Right lobe of liver (tissue), 6 donors: Measurements from ENCODE around the gene EZR. TPM values are rescaled to one million over a fixed set of nuclear protein-coding genes. Genes with fewer than 3 reads are reported as not detected.

Experiments
- ATAC-seq, 4 donors: fragments of 200-7000 bp; cut with Tn5 transposase; one replicate each; pipeline ENCODE4 v1.9.1; 2020; ENCODE audit warnings: mild to moderate bottlenecking in 4 of 4, moderate library complexity in 4 of 4
- DNase-seq, 3 donors: peaks; one replicate each; pipeline ENCODE4 v3.0.0-alpha.2; 2020
- H3K27ac ChIP-seq, 3 donors: fragments of 200-600 bp; one replicate each; pipeline ENCODE4 v1.8.0; 2022
- H3K27me3 ChIP-seq, 2 donors: fragments of 200-600 bp; one replicate each; pipeline ENCODE4 v1.8.0; 2022
- H3K36me3 ChIP-seq, 4 donors: fragments of 200-600 bp; sonication (generic) in 1 of 4; one replicate each; pipeline versions ENCODE4 v1.5.1 to v1.8.0; 2017 to 2022; ENCODE audit warnings: control low read depth in 1 of 4
- H3K4me1 ChIP-seq, 4 donors: fragments of 200-600 bp; sonication (generic) in 1 of 4; one replicate each; pipeline versions ENCODE4 v1.5.1 to v1.8.0; 2017 to 2022; ENCODE audit warnings: control low read depth in 1 of 4
- H3K4me3 ChIP-seq, 3 donors: fragments of 200-600 bp; one replicate each; pipeline ENCODE4 v1.8.0; 2022
- H3K9me3 ChIP-seq, 4 donors: fragments of 200-600 bp; sonication (generic) in 1 of 4; one replicate each; pipeline versions ENCODE4 v1.5.1 to v1.8.0; 2017 to 2022; ENCODE audit warnings: control low read depth in 1 of 4
- POLR2A ChIP-seq: fragments of 450-650 bp; IDR thresholded peaks from one replicate; pipeline ENCODE4 v1.6.1; 2017; ENCODE audit warnings: antibody characterized with exemption, mild to moderate bottlenecking
- WGBS: methylation state at CpG from one replicate; pipeline ENCODE4 v1.1.6; 2018; ENCODE audit warnings: low coverage, low lambda C conversion rate; ENCODE audit not compliant: insufficient coverage; ENCODE audit errors: missing lambda C conversion rate; 5-methylcytosine and 5-hydroxymethylcytosine counted together
- intact Hi-C, 2 donors: fragments of 100-400 bp; cut with DNase I; formaldehyde crosslinking; loops; one replicate each; pipeline versions ENCODE4 v1.11.2 to v1.14.1; 2022
- total RNA-seq, 6 experiments: library from RNA; depleted of rRNA in 2 of 6; stranded (reverse); fragments of >200 nt in 2 of 6; fragmentation: NEBNext Ultra II Directional in 3 of 6; extraction: Animal tissue kit (Norgen Biotek cat#: 25700) in 3 of 6; gene quantifications; one replicate each; pipeline versions ENCODE4 v1.1.0 to v1.2.4, GENCODE V29; 2016 to 2023
- TF ChIP-seq, protein P1 (sequence below), 4 donors: fragments of 200-600 bp in 3 of 4; fragments of 450-650 bp in 1 of 4; IDR thresholded peaks; one replicate each; pipeline versions ENCODE4 v1.5.1 to v1.8.0; 2016 to 2022; ENCODE audit warnings: antibody characterized with exemption in 4 of 4, mild to moderate bottlenecking in 2 of 4
- donor health status: DM: no; HTN: yes; CAD: no.
- donor health status: DM: no; HTN: no; CAD: no.
- donor health status: DM: no; HTN: no; CAD: no.
- donor health status: DM: no; HTN: yes; CAD: no.
- donor health status: DM: no; HTN: yes; CAD: no.

The EZR gene
- total RNA-seq, 6 experiments from 2014 or later: 26.4 to 161 (median 35.9) TPM

DNA sequence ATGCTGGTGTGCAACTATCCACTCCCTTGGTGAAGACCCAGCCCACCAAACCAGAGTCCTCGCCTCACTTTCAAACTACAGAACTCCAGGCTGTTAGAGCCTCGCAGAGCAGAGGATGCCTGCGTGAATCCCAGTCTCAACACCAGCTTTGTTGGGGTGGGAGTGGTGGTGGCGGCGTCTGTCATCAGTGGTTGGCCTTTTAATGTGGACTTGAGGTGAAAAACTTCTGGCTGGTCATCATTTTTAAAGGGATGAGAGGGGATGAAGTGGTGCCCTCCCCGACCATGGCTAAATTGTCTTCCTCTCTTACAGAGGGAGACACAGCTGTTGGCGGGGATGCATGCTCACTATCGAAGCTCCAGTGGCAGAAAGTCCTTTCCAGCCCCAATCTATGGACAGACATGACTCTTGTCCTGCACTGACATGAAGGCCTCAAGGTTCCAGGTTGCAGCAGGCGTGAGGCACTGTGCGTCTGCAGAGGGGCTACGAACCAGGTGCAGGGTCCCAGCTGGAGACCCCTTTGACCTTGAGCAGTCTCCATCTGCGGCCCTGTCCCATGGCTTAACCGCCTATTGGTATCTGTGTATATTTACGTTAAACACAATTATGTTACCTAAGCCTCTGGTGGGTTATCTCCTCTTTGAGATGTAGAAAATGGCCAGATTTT, 54.9 kb downstream of the EZR start:
- ATAC-seq: no peak
- no peaks in the 10 kb centered on the region for H3K4me1 ChIP-seq
- TF ChIP-seq, protein P1, sequence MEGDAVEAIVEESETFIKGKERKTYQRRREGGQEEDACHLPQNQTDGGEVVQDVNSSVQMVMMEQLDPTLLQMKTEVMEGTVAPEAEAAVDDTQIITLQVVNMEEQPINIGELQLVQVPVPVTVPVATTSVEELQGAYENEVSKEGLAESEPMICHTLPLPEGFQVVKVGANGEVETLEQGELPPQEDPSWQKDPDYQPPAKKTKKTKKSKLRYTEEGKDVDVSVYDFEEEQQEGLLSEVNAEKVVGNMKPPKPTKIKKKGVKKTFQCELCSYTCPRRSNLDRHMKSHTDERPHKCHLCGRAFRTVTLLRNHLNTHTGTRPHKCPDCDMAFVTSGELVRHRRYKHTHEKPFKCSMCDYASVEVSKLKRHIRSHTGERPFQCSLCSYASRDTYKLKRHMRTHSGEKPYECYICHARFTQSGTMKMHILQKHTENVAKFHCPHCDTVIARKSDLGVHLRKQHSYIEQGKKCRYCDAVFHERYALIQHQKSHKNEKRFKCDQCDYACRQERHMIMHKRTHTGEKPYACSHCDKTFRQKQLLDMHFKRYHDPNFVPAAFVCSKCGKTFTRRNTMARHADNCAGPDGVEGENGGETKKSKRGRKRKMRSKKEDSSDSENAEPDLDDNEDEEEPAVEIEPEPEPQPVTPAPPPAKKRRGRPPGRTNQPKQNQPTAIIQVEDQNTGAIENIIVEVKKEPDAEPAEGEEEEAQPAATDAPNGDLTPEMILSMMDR (IDR thresholded peaks at IDR 0.05): no peak
- TF ChIP-seq POLR2A: no peak
- H3K36me3 ChIP-seq: peaks cover 3 to 44% (median 15%) of the 10 kb centered on the region in 4 donors
- no peaks in the 10 kb centered on the region for H3K27me3 ChIP-seq
- DNase-seq: no peak
- no peak overlapping the region for H3K27ac ChIP-seq
- no peaks in the 10 kb centered on the region for H3K9me3 ChIP-seq
- H3K4me3 ChIP-seq: no peak overlapping the region
- 94% methylated on average over 8 of the region's 14 CpGs for WGBS
- intact Hi-C loops: no loop called here

GRCh38 chr6:158763434-158764182, 55.6 kb downstream of the EZR start:
- H3K27me3 ChIP-seq: no peaks in the 10 kb centered on the region
- H3K4me1 ChIP-seq: no peaks in the 10 kb centered on the region
- no peak overlapping the region for H3K4me3 ChIP-seq
- no peak for ATAC-seq
- WGBS: 78% methylated on average over 8 of the region's 11 CpGs
- no peak overlapping the region for H3K27ac ChIP-seq
- peaks cover 0 to 37% (median 11%) of the 10 kb centered on the region in 4 donors for H3K36me3 ChIP-seq
- no peaks in the 10 kb centered on the region for H3K9me3 ChIP-seq
- TF ChIP-seq, protein P1 (IDR thresholded peaks at IDR 0.05): no peak
- no peak for TF ChIP-seq POLR2A
- intact Hi-C loops: no loop called here
- DNase-seq: no peak

DNA sequence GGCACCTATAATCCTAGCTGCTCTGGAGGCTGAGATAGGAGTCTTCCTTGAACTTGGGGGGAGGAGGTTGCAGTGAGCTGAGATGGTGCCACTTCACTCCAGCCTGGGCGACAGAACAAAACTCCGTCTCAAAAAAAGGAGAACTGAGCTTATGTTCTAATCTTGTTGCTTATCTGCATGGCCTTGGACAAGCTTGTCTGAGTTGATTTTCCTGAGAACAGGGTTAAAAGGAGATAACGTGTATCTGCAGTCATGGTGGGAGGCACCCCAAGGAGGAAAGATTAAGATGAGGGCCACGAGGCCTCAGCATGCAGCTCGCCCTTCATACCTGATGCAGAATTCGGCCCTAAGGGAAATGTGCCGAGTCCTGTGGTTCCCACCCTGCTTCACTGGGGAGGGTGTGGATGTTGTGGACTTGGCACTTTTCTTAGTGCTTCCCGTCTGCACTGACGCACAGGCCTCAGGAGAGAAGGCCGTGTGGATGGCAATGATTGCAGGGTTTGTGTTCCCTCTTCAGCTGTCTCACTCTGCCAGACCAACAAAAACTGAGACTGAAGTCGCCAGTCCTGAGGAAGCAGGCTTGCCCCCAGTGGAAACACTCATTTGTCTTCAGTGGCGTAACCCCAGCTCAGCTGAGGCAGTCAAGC, 56.3 kb downstream of the EZR start:
- ATAC-seq: peak in 2 of 4 donors; percentile 15 to 55
- Histone ChIP-seq H3K27me3 (no peaks in the 10 kb centered on the region), H3K4me3 (no peak overlapping the region), H3K4me1 (no peaks in the 10 kb centered on the region), H3K9me3 (no peaks in the 10 kb centered on the region), H3K27ac (no peak overlapping the region), H3K36me3 (peaks cover 0 to 30% (median 9%) of the 10 kb centered on the region in 4 donors)
- DNase-seq: no peak
- TF ChIP-seq POLR2A: no peak
- TF ChIP-seq, protein P1 (IDR thresholded peaks at IDR 0.05): no peak
- 94% methylated on average over 4 of the region's 12 CpGs for WGBS
- intact Hi-C loops: no loop called here

DNA sequence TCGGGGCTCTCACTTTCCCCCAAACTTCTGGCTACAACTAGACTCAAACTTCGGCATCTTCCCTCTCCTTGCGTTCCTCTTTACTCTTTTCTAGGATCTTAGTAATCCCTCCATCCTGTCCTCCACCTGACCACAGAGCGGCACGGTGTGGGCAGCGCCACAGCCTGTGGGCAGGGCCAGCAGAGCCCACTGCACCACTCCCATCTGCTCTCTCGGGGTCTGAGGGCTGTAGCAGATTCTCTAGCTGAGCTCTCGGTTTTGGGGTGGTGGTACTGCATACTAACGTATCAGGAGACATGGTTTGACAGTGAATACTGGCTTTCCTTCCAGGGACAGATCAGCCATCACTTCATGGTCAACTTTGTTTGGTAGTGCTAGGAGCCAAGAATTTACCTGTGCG, 57.4 kb downstream of the EZR start:
- H3K36me3 ChIP-seq: peaks cover 0 to 18% (median 7%) of the 10 kb centered on the region in 4 donors

More for the DNA sequence above, 57.4 kb downstream of the EZR start:
- intact Hi-C loops: no loop called here
- no peaks in the 10 kb centered on the region for H3K4me1 ChIP-seq
- no peak for ATAC-seq
- no peak overlapping the region for H3K27ac ChIP-seq
- no peak for DNase-seq
- no peaks in the 10 kb centered on the region for H3K9me3 ChIP-seq
- TF ChIP-seq POLR2A: no peak
- TF ChIP-seq, protein P1 (IDR thresholded peaks at IDR 0.05): no peak
- H3K27me3 ChIP-seq: no peaks in the 10 kb centered on the region
- WGBS: 89% methylated on average over 10 of the region's 10 CpGs
- H3K4me3 ChIP-seq: no peak overlapping the region
